Endothelial cell of umbilical vein (primary cell): Measurements from ENCODE around the gene IL1R1.

Experiments
- CTCF ChIP-seq, 2 donors: IDR thresholded peaks; 1 replicate in 1 of 2; 2 replicates in 1 of 2; pipeline ENCODE4 v1.5.1; 2011; ENCODE audit warnings: low read length in 2 of 2, mild to moderate bottlenecking in 2 of 2, moderate library complexity in 2 of 2, control low read depth in 1 of 2, inconsistent platforms in 1 of 2, low read depth in 1 of 2; ENCODE audit not compliant: insufficient read depth in 1 of 2; ENCODE audit errors: extremely low read depth in 1 of 2
- EZH2 ChIP-seq: IDR thresholded peaks from 2 replicates; pipeline ENCODE4 v1.6.1; 2012; ENCODE audit warnings: borderline replicate concordance, low read depth, mild to moderate bottlenecking, moderate library complexity, low read length, inconsistent platforms; ENCODE audit not compliant: severe bottlenecking
- FOS ChIP-seq: IDR thresholded peaks from 2 replicates; pipeline ENCODE4 v1.6.1; 2011; ENCODE audit warnings: mild to moderate bottlenecking, low read length, moderate library complexity, borderline replicate concordance; ENCODE audit not compliant: insufficient read depth
- JUN ChIP-seq: IDR thresholded peaks from 2 replicates; pipeline ENCODE4 v1.6.1; 2011; ENCODE audit warnings: borderline replicate concordance, low read depth; ENCODE audit not compliant: insufficient read length, insufficient read depth
- MAX ChIP-seq: IDR thresholded peaks from 2 replicates; pipeline ENCODE4 v1.6.1; 2011; ENCODE audit not compliant: insufficient read depth, insufficient read length
- MYC ChIP-seq: IDR thresholded peaks from one replicate; pipeline ENCODE4 v1.6.1; 2011; ENCODE audit warnings: mild to moderate bottlenecking, low read depth, low read length
- POLR2A ChIP-seq: IDR thresholded peaks from 2 replicates; pipeline ENCODE4 v1.6.1; 2012; ENCODE audit warnings: low read depth, mild to moderate bottlenecking, control low read depth, low read length
- POLR2AphosphoS5 ChIP-seq: IDR thresholded peaks from 2 replicates; pipeline ENCODE4 v1.6.1; 2012; ENCODE audit warnings: low read depth, mild to moderate bottlenecking, control low read depth, low read length, moderate library complexity; ENCODE audit not compliant: insufficient read depth

GRCh38 chr2:102155703-102156515 is 13.4 kb downstream of the IL1R1 start:
- TF ChIP-seq POLR2A (no peak), CTCF (IDR thresholded peaks at IDR 0.05; ENCODE audit: extremely low read depth in 1 of 2, insufficient read depth in 1 of 2, low read depth in 1 of 2, low read length in 2 of 2) (no peak), POLR2AphosphoS5 (no peak), MAX (no peak), EZH2 (no peak), JUN (no peak), FOS (no peak), MYC (no peak)
